ENCODE results near the gene SLC26A9. TPM values are rescaled to one million over a fixed set of nuclear protein-coding genes. Genes with fewer than 3 reads are reported as not detected.

Gene SLC26A9
- total and polyA plus RNA-seq, 2 experiments from 2014 or later: not detected

DNA sequence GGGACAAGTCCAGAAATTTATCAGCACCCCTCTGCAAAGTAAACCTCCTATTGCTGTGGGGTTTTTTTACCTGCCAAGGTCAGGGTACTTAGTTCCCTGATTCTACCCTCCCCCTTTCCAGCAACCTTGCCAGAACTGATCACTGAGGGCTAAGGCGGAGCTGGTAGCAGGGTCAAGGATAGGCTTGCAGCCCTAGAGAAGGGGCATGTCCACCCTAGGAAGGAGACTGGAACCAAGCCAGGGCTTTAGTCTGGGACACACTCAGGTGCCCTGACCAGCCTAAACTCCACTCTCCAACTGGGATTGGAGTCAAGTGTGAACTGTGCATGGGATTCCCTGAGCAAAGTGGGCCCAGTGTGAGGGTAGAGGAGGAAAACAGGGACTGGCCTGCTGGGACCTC lies 6.5 kb upstream of the SLC26A9 start:
- Histone ChIP-seq H3K27me3 (ENCODE audit: insufficient read depth) (no peaks in the 10 kb centered on the region), H3K9me2 (ENCODE audit: insufficient read depth) (no peaks in the 10 kb centered on the region), H3K36me3 (ENCODE audit: insufficient read depth) (no peaks in the 10 kb centered on the region), H3K4me1 (ENCODE audit: insufficient read depth) (peaks cover 3% of the 10 kb centered on the region; the same call in 1 of the 2 replicates), H2AFZ (no peak overlapping the region), H3K4me2 (no peak overlapping the region), H3K4me3 (no peak overlapping the region), H3K27ac (ENCODE audit: low read depth) (no peak overlapping the region), H4K20me1 (replicated peaks; ENCODE audit: insufficient read depth) (no peaks in the 10 kb centered on the region), H3F3A (replicated peaks; ENCODE audit: low read depth) (no peaks in the 10 kb centered on the region), H3K79me2 (replicated peaks; ENCODE audit: insufficient read depth) (no peaks in the 10 kb centered on the region)
- Mint-ChIP-seq H3K27ac (no peak overlapping the region), H3K36me3 (ENCODE audit: low read depth) (no peaks in the 10 kb centered on the region), H3K27me3 (ENCODE audit: insufficient read depth, low read depth, poor library complexity) (peaks cover 2% of the 10 kb centered on the region), H3K9me3 (no peaks in the 10 kb centered on the region; the same call in 2 of the 3 replicates), H3K4me3 (no peak overlapping the region), H3K4me1 (peaks cover 17% of the 10 kb centered on the region; the same call in 2 of the 3 replicates)
- TF ChIP-seq ZNF114 (CRISPR knock-in tag; IDR thresholded peaks at IDR 0.05) (no peak), JUNB (IDR thresholded peaks at IDR 0.05; ENCODE audit: unreplicated experiment) (no peak)
- TF ChIP-seq, protein P1, sequence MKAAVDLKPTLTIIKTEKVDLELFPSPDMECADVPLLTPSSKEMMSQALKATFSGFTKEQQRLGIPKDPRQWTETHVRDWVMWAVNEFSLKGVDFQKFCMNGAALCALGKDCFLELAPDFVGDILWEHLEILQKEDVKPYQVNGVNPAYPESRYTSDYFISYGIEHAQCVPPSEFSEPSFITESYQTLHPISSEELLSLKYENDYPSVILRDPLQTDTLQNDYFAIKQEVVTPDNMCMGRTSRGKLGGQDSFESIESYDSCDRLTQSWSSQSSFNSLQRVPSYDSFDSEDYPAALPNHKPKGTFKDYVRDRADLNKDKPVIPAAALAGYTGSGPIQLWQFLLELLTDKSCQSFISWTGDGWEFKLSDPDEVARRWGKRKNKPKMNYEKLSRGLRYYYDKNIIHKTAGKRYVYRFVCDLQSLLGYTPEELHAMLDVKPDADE (IDR thresholded peaks at IDR 0.05): no peak
- ATAC-seq (no peak), DNase-seq (ENCODE audit: low spot score) (no peak)

DNA sequence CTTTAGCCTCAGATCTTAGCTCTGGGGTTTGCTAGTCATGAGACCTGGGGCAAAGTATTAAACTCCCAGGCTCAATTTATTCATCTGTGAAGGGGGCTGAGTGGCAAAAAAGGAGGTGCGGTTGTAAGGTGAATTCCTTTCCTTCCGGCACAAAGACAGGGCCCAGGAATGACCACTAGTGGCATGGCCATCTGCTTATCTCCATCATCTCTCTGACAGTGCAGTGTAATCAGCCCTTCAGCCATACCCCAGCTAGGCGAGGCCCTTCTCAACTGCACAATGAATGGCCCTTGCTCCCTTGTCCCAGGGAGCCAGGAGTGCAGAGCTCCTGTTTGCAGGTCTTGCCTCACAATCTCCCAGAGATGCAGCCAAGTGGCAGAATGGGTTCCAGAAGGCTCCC lies 5.6 kb upstream of the SLC26A9 start:
- Mint-ChIP-seq H3K4me3 (no peak overlapping the region), H3K27me3 (ENCODE audit: insufficient read depth, low read depth, poor library complexity) (peaks cover 2% of the 10 kb centered on the region)
- TF ChIP-seq ZNF114 (CRISPR knock-in tag; IDR thresholded peaks at IDR 0.05) (no peak), CREB1 (CRISPR knock-in tag; IDR thresholded peaks at IDR 0.05; ENCODE audit: low read depth) (no peak), POLR2AphosphoS5 (IDR thresholded peaks at IDR 0.05; ENCODE audit: low read depth) (no peak), STAT1 (IDR thresholded peaks at IDR 0.05; ENCODE audit: unreplicated experiment) (no peak), ZNF331 (CRISPR knock-in tag; IDR thresholded peaks at IDR 0.05; ENCODE audit: low read depth) (no peak), NANOG (IDR thresholded peaks at IDR 0.05; ENCODE audit: borderline replicate concordance) (no peak), JUNB (IDR thresholded peaks at IDR 0.05; ENCODE audit: unreplicated experiment) (no peak), EZH2 (IDR thresholded peaks at IDR 0.05; ENCODE audit: low read depth, unreplicated experiment) (no peak), EZH2phosphoT487 (IDR thresholded peaks at IDR 0.05; ENCODE audit: unreplicated experiment) (no peak)
- TF ChIP-seq, protein P2, sequence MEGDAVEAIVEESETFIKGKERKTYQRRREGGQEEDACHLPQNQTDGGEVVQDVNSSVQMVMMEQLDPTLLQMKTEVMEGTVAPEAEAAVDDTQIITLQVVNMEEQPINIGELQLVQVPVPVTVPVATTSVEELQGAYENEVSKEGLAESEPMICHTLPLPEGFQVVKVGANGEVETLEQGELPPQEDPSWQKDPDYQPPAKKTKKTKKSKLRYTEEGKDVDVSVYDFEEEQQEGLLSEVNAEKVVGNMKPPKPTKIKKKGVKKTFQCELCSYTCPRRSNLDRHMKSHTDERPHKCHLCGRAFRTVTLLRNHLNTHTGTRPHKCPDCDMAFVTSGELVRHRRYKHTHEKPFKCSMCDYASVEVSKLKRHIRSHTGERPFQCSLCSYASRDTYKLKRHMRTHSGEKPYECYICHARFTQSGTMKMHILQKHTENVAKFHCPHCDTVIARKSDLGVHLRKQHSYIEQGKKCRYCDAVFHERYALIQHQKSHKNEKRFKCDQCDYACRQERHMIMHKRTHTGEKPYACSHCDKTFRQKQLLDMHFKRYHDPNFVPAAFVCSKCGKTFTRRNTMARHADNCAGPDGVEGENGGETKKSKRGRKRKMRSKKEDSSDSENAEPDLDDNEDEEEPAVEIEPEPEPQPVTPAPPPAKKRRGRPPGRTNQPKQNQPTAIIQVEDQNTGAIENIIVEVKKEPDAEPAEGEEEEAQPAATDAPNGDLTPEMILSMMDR (conservative IDR thresholded peaks at IDR 0.05; ENCODE audit: low read depth in 2 of 2): no peak
- TF ChIP-seq, protein P1 (IDR thresholded peaks at IDR 0.05): no peak
- TF ChIP-seq, protein P3, sequence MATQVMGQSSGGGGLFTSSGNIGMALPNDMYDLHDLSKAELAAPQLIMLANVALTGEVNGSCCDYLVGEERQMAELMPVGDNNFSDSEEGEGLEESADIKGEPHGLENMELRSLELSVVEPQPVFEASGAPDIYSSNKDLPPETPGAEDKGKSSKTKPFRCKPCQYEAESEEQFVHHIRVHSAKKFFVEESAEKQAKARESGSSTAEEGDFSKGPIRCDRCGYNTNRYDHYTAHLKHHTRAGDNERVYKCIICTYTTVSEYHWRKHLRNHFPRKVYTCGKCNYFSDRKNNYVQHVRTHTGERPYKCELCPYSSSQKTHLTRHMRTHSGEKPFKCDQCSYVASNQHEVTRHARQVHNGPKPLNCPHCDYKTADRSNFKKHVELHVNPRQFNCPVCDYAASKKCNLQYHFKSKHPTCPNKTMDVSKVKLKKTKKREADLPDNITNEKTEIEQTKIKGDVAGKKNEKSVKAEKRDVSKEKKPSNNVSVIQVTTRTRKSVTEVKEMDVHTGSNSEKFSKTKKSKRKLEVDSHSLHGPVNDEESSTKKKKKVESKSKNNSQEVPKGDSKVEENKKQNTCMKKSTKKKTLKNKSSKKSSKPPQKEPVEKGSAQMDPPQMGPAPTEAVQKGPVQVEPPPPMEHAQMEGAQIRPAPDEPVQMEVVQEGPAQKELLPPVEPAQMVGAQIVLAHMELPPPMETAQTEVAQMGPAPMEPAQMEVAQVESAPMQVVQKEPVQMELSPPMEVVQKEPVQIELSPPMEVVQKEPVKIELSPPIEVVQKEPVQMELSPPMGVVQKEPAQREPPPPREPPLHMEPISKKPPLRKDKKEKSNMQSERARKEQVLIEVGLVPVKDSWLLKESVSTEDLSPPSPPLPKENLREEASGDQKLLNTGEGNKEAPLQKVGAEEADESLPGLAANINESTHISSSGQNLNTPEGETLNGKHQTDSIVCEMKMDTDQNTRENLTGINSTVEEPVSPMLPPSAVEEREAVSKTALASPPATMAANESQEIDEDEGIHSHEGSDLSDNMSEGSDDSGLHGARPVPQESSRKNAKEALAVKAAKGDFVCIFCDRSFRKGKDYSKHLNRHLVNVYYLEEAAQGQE (IDR thresholded peaks at IDR 0.05; ENCODE audit: unreplicated experiment): no peak

More for the DNA sequence above, 5.6 kb upstream of the SLC26A9 start:
- no peaks in the 10 kb centered on the region for H3K9me2 ChIP-seq (ENCODE audit: insufficient read depth)
- no peaks in the 10 kb centered on the region for H3K27me3 ChIP-seq (ENCODE audit: insufficient read depth)
- H3K4me1 ChIP-seq (ENCODE audit: insufficient read depth): peaks cover 3% of the 10 kb centered on the region; the same call in 1 of the 2 replicates
- no peak overlapping the region for H2AFZ ChIP-seq
- H3K4me3 ChIP-seq: no peak overlapping the region
- H3K4me1 Mint-ChIP-seq: peaks cover 12% of the 10 kb centered on the region; the same call in 2 of the 3 replicates
- no peaks in the 10 kb centered on the region; the same call in 2 of the 3 replicates for H3K9me3 Mint-ChIP-seq
- H3K27ac Mint-ChIP-seq: no peak overlapping the region
- no peaks in the 10 kb centered on the region for H4K20me1 ChIP-seq (replicated peaks; ENCODE audit: insufficient read depth)
- DNase-seq (ENCODE audit: low spot score): no peak
- no peaks in the 10 kb centered on the region for H3K36me3 ChIP-seq (ENCODE audit: insufficient read depth)
- no peak for ATAC-seq
- no peak overlapping the region for H3K4me2 ChIP-seq
- H3K36me3 Mint-ChIP-seq (ENCODE audit: low read depth): no peaks in the 10 kb centered on the region
- H3K79me2 ChIP-seq (replicated peaks; ENCODE audit: insufficient read depth): no peaks in the 10 kb centered on the region
- H3K27ac ChIP-seq (ENCODE audit: low read depth): no peak overlapping the region
- H3F3A ChIP-seq (replicated peaks; ENCODE audit: low read depth): no peaks in the 10 kb centered on the region

Measured in GM23338 (cell line).